HG03432 (cell line): ENCODE data around the gene GCSAML.
"Not testable (repeated sequence)": the region's sequence is repeated elsewhere in the genome, so short reads cannot be mapped to it uniquely, and the experiment has no call there.

ENCODE experiments used
- ATAC-seq: cut with Tn5 transposase; IDR thresholded peaks from one replicate; pipeline ENCODE4 v1.9.1; 2021; ENCODE audit warnings: mild to moderate bottlenecking, moderate library complexity; ENCODE audit not compliant: unreplicated experiment

Gene GCSAML

DNA sequence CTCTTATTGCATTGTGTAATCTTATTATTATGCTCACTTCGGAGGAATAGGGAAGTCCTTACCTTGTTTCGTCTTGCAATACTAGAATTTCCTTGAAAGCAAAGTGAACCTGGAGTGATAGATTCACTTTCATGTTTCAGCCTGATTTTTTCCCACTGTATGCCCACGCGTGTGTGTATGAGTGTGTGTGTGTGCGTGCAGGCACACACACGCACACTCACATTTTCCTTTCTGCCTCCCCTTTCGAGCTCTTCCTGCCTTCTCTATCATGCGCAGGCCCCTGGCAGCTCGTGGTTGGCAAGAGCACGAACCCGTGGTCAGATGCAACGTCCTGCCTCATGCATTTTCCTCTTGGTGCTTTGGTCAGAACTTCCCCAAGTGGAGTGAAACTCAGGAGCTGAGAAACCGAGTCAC, at the start of gene GCSAML:
GCSAML (plus strand) TSS at position 366 of the 414 bp plus-strand sequence. CDS start 58 bp downstream, outside the sequence.
- no peak for ATAC-seq

- no peak for ATAC-seq
Observed at GRCh38 chr1:247500865-247501264, 48.1 kb upstream of the GCSAML start.

- no peak for ATAC-seq
Observed at GRCh38 chr1:247506831-247507230, 42.1 kb upstream of the GCSAML start.

DNA sequence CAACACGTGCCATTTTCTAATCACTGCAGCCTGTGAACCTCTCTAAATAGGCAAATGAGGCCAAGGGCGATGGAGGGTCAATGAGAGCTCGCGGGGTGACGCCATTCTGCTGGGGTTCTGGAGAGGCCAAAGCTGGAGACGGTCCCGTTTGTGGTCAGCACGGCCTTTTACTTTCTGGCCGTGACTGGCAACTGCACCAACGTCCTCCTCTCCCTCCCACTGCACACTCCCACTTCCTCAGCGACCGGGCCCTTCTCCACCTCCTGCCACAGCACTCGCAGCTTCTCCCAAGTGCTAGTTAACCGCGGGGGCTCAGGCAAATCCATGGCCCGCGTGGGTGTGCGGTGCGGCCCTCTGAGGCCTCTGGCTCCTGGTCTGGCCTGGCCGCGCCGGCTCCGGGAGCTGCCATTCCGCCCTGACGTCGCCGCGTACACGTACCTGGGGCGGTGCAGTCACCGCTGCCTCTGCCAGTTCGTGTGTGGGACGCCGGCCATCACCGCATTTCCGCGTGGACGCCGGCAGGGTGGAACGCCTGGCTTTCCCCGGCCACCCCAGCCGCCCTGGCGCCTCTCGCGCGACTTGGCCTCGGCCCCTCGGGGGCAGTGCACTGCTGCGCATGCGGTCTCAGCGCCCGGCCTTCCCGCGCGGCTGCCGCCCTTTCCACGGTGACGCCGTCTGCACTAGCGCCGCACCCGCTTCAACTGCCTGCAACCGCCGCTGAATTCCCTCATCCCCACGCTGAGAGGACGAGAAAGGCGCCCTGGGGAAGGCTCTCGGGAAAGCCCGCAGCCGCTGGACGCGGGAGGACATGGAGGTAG, 30.9 kb upstream of the GCSAML start:
- no peak for ATAC-seq

DNA sequence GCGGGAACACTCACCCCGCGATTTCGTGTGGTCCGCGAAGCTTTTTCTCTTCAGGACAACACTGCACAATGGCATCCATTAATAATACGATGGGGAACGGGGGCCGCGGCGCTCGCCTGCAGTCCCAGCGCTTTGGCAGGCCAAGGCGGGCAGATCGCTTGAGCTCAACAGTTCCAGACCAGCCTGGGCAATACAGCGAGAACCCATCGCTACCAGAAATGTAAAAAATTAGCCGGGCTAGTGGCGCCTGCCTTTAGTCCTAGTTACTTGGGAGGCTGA, 30.4 kb upstream of the GCSAML start:
- ATAC-seq = no peak

- ATAC-seq = not testable (repeated sequence)
Observed at GRCh38 chr1:247521886-247522285, 27.0 kb upstream of the GCSAML start.

DNA sequence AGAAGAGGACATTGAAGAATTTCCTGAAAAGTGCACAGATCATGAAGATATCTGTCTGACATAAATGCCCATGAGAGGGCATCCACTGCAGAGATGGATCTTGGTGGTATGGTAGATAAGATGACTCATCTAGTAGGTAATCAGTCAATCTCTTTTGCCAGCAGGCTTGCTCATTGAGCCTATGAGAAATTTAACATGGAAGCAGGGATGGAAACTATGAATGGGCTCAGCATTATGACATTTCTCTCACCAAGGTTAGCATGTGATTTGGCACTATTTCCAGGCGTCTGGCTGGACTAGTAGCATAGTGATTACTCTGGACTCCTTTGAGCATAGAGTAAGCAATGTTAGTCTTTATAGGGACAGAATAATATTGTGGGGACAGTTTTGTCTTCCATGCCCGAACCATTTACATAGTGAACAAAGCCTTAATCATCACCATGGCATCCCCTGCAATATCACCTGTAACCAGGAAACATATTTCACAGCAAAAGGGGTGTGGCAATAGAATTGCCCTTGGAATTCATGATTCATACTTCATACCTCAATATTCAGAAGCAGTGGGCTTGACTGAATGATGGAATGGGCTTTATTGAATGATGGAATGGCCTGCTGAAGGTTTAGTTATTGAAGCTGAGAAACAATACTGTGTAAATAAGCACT, 20.0 kb upstream of the GCSAML start:
- ATAC-seq = no peak

DNA sequence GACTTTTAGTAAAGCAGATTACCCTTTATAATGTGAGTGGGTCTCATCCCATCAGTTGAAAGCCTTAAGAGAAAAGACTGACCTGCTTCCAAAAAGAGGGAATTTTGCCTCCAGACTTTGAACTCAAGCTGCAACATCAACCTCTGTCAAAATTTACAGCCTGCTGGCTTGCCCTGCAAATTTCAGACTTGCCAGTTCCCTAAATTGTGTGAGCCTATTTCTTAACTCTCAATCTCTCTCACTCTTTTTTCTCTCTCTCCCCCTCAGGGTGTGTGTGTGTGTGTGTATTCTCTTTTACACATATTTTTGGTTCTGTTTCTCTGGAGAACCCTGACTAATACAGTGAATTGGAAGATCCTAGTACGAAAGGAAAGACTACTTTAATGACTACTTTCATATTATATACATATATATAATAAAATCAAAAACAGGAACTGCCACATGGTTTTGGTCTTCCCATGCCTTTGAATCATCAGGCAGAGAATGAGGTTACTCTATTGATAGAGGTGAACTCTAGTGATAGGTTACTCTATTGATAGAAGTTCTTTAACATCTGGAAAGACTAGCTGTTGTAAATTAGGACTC, 19.1 kb upstream of the GCSAML start:
- ATAC-seq = no peak

DNA sequence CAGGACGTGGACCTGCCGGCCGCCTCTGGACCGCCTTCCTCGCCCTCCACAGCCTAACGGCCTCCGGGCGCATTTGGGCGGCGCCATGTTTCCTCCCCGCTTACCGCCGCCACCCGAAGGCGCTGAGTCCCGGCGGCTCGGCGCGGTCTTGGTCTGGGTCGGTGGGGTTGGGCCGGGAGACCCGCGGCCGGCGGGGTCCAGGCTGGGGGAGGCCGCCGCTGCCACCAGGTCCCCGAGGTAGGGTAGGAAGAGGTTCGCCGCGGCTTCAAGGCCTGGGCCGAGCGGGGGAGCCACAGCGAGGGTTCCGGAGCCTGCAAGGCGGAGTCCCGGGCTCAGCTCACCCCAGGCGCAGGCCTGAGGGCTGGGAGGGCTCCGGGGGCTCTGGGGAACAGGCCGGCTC, 18.1 kb upstream of the GCSAML start:
- ATAC-seq = no peak

DNA sequence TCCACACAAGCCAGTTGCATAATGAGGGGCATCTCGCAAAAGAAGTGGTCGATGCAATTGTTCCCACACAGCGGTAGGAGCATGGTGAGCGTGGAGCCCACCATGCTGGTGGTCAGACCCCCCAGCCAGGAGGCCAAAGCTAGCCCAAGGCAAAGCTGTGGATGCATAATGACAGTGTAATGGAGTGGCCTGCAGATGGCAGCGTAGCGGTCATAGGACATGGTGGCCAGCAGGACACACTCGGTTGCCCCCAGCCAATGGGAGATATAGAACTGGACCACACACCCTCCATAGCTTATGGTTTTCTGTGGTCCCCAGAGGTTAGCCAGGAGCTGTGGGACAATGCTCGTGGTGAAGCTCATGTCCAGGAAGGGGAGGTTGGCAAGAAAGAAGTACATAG, 17.0 kb upstream of the GCSAML start:
- no peak for ATAC-seq

- ATAC-seq = no peak
Observed at GRCh38 chr1:247535402-247535801, 13.5 kb upstream of the GCSAML start.

- ATAC-seq = no peak
Observed at GRCh38 chr1:247536340-247536739, 12.6 kb upstream of the GCSAML start, which contains the start of gene OR2C3. Gene OR2C3 (minus strand): TSS chr1:247536440. CDS start chr1:247532511, 3,929 bp downstream.

DNA sequence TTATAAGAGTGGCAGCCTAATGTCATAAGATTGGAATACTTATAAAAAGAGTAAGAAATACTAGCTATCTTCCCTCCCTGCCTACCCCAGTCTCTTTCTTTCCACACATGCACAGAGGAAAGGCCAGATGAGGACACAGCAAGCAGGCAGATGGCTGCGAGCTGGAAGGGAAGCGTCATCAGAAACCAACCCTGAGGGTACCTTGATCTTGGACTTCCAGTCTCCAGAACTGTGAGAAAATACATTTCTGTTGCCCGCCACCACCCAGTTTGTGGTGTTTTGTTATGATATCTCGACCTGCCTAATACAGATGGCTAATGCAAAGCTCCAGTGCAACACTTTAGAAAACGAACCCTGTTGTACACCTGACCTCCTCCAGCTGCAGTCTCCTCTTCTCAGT, 10.4 kb upstream of the GCSAML start:
- ATAC-seq = no peak

DNA sequence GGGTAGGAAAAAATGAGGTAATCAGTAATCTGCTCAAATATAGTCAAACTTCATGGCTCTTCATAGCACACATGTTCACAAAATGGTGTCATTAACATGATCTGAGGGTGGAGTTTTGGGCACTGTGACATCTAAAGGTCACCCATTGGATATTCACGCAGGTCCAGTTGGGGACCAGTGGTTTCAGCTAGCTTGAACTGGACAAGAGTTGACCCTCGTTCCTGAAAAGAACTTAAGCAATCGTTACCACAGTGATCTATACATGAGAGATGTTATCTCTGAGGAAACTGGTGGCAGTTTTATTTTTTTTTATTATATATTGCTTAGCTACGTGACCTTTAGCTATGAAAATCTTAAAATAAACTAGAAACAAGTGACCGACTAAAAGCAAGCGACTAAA, 9.7 kb upstream of the GCSAML start:
- ATAC-seq = no peak

GRCh38 chr1:247540581-247540980, 8.4 kb upstream of the GCSAML start:
- ATAC-seq = no peak

DNA sequence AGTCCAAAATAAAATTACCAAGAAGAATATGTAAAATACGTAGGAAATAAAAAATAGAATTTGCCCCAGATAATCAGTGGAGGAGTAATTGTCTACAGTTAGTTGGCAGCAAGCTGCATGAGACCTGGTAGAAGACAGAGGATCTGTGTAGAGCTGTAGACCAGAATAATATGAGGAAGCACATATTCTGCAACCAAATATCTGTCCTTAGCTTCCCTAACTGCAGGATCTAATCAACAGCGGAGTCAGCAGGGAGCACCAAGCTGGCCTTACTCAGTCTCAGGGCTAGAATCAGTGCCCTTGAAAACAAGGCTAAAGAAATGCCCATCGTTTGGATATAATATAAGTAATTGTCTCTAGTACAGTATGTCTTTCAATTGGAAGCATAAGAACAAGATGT, 6.1 kb upstream of the GCSAML start:
- no peak for ATAC-seq

DNA sequence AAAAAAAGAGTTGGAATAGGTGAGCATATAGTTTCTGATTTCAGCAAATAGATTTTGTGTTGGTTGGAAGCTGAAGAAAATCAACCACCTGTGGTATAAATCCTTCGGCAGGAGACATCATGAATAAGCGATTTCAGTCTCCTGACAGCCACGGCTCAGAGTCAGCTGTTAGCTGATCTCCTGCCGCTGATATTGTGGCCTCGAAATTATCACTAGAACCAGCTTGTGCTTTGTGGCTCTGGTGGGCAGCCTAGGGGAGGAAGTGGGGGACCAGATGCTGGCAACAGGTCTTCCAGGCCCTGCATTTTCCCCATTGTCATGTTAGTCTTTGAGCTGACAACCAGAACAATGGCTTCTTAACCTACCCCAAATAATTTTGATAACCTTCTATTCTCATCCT, 842 bp upstream of the GCSAML start:
- no peak for ATAC-seq

DNA sequence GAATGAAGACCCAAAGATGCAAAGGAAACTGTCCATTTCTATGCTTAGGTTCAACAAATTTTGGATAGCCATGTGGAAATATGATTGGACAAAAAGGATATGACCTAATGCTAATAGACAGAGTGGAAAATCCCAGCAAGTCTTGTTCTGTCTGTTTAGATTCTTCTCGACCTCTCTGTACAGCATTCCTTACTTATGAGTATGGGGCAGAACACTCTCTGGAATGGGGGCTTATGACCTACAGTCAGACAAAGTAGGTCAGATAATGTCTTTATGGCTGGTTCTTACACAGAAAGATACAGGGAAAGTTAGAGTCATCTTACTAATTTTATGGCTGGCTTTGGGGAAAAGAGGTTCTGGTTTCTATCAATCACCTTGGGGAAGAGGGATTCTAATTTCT, 2.8 kb downstream of the GCSAML start:
- no peak for ATAC-seq

DNA sequence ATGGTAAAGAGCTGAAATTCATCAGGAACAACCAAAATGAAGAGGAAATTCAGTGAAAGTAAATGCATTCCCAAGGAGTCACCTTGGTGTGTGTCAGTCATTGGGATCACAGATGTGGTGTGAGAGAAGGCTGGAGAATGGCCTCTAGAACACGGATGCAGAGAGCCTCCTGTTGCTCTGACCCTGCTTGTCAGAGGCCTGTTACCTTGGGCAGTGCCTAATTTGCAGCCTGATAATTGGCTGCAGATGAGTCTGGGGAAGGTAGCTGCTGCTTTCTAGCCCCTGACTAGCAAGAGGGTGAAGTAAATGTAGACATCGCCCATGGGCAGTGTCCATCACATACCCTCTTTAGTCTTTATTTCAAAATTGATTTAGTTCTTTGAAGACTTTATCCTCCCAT, 3.3 kb downstream of the GCSAML start:
- ATAC-seq = no peak

GRCh38 chr1:247557926-247558674, 9.2 kb downstream of the GCSAML start:
- ATAC-seq = no peak

- ATAC-seq = no peak
Observed at GRCh38 chr1:247561711-247562110, 12.8 kb downstream of the GCSAML start.
